Measurements from ENCODE around the gene PLXNC1.

GRCh38 chr12:94207467-94207848 is 59.1 kb downstream of the PLXNC1 start:
- TF ChIP-seq, protein P1, sequence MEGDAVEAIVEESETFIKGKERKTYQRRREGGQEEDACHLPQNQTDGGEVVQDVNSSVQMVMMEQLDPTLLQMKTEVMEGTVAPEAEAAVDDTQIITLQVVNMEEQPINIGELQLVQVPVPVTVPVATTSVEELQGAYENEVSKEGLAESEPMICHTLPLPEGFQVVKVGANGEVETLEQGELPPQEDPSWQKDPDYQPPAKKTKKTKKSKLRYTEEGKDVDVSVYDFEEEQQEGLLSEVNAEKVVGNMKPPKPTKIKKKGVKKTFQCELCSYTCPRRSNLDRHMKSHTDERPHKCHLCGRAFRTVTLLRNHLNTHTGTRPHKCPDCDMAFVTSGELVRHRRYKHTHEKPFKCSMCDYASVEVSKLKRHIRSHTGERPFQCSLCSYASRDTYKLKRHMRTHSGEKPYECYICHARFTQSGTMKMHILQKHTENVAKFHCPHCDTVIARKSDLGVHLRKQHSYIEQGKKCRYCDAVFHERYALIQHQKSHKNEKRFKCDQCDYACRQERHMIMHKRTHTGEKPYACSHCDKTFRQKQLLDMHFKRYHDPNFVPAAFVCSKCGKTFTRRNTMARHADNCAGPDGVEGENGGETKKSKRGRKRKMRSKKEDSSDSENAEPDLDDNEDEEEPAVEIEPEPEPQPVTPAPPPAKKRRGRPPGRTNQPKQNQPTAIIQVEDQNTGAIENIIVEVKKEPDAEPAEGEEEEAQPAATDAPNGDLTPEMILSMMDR (conservative IDR thresholded peaks at IDR 0.05 in 1 of 2, IDR thresholded peaks at IDR 0.05 in 1 of 2; ENCODE audit: extremely low read depth in 1 of 2, insufficient read depth in 1 of 2, low read depth in 1 of 2, low read length in 2 of 2): no peak
- no peak for TF ChIP-seq EZH2 (IDR thresholded peaks at IDR 0.05; ENCODE audit: borderline replicate concordance, low read length)

Measured in mammary epithelial cell (primary cell).